HepG2 (cell line): Measurements from ENCODE around the gene STARD10. TPM values are rescaled to one million over a fixed set of nuclear protein-coding genes. Genes with fewer than 3 reads are reported as not detected.
A peak's percentile ranks its signal among the peaks of the same experiment; 100 is the strongest.

Source experiments
- ATAC-seq: fragments of 200-7000 bp; cut with Tn5 transposase; 3 replicates; pipeline ENCODE4 v1.9.1; 2020; ENCODE audit warnings: mild to moderate bottlenecking, moderate library complexity
- BruUV-seq: library from RNA; stranded (reverse); fragments of 400-500 nt; replicated peaks from 2 replicates; lab custom pipeline; 2021; lab: Mats Ljungman, UMichigan
- CTCF ChIA-PET: fragments of 300-600 bp; formaldehyde crosslinking; extraction: SDS; loops from one replicate; lab custom pipeline; 2021; ENCODE audit warnings: low total read pairs, inconsistent platforms, low intra/inter-chr PET ratio; lab: Yijun Ruan, JAX
- POLR2A ChIA-PET: fragments of 350-600 bp; sonication (Branson Sonifier 250); formaldehyde crosslinking; loops from one replicate; lab custom pipeline; 2020; ENCODE audit warnings: antibody characterized with exemption, inconsistent platforms; lab: Yijun Ruan, JAX
- DNase-seq: peaks from one replicate; pipeline ENCODE4 v3.0.0-alpha.2; 2015; ENCODE audit warnings: low spot score
- FAIRE-seq: peaks from 3 replicates; lab custom pipeline; 2011; peaks lifted over from hg19 to GRCh38; lab: Jason Lieb, UNC
- H2AFZ ChIP-seq: one replicate; pipeline ENCODE4 v1.6.1; 2011; ENCODE audit warnings: low read length, inconsistent platforms
- H3K27ac ChIP-seq: fragments of 300-600 bp; 3 replicates; pipeline ENCODE4 v1.8.0; 2011; ENCODE audit warnings: mixed run types, mild to moderate bottlenecking, mixed read lengths, low read length, inconsistent platforms; ENCODE audit not compliant: insufficient read depth; ENCODE audit errors: extremely low read length
- H3K27me3 ChIP-seq, 2 experiments: fragments of 200-600 bp in 1 of 2; 2 replicates in 1 of 2; 3 replicates in 1 of 2; pipeline versions ENCODE4 v1.6.0 to v1.8.0; 2011; ENCODE audit warnings: low read length in 2 of 2, mild to moderate bottlenecking in 2 of 2, moderate library complexity in 2 of 2, inconsistent platforms in 1 of 2; ENCODE audit not compliant: insufficient read depth in 2 of 2, control insufficient read depth in 1 of 2
- H3K36me3 ChIP-seq, 2 experiments: fragments of 200-600 bp in 1 of 2; replicated peaks in 1 of 2; 2 replicates in 1 of 2; 3 replicates in 1 of 2; pipeline versions ENCODE4 v1.5.1 to v1.8.0; 2011; ENCODE audit warnings: low read length in 2 of 2, inconsistent platforms in 1 of 2; ENCODE audit not compliant: insufficient read depth in 2 of 2, control insufficient read depth in 1 of 2
- H3K4me1 ChIP-seq: 2 replicates; pipeline ENCODE4 v1.5.1; 2012; ENCODE audit warnings: low read length, inconsistent platforms; ENCODE audit not compliant: insufficient read depth
- H3K4me2 ChIP-seq: 2 replicates; pipeline ENCODE4 v1.6.0; 2011; ENCODE audit warnings: low read depth, low read length, inconsistent platforms
- H3K4me3 ChIP-seq, 3 experiments: fragments of 200-600 bp in 1 of 3; sonication (generic), shearing (Covaris generic) in 1 of 3; replicated peaks in 1 of 3; 2 replicates each; pipeline ENCODE4 v1.5.1; 2011 to 2016; ENCODE audit warnings: low read length in 3 of 3, inconsistent platforms in 2 of 3, low read depth in 2 of 3, mild to moderate bottlenecking in 2 of 3, control low read depth in 1 of 3, mixed read lengths in 1 of 3; ENCODE audit not compliant: insufficient read depth in 1 of 3
- H3K79me2 ChIP-seq: one replicate; pipeline ENCODE4 v1.6.1; 2011; ENCODE audit warnings: low read length, inconsistent platforms; ENCODE audit not compliant: insufficient read depth
- H3K9ac ChIP-seq: 2 replicates; pipeline ENCODE4 v1.6.0; 2011; ENCODE audit warnings: mild to moderate bottlenecking, low read depth, low read length, inconsistent platforms; ENCODE audit not compliant: insufficient read depth
- H3K9me3 ChIP-seq: 2 replicates; pipeline ENCODE4 v1.5.1; 2012; ENCODE audit warnings: mild to moderate bottlenecking, low read length
- H4K20me1 ChIP-seq: 2 replicates; pipeline ENCODE4 v1.6.0; 2011; ENCODE audit warnings: inconsistent platforms, mild to moderate bottlenecking, low read length, moderate library complexity; ENCODE audit not compliant: insufficient read depth
- ELF3 ChIP-seq: IDR thresholded peaks from 2 replicates; pipeline ENCODE4 v1.6.1; 2016; ENCODE audit warnings: missing genetic modification reagents, missing compliant biosample characterization
- KMT2A ChIP-seq: sonication (generic); formaldehyde crosslinking; IDR thresholded peaks from 2 replicates; pipeline ENCODE4 v1.4.0; 2020; ENCODE audit warnings: missing genetic modification reagents
- POLR2A ChIP-seq, 2 experiments: IDR thresholded peaks; 2 replicates each; pipeline ENCODE4 v1.6.1; 2011; ENCODE audit warnings: low read depth in 2 of 2, low read length in 2 of 2, mild to moderate bottlenecking in 1 of 2, moderate library complexity in 1 of 2; ENCODE audit not compliant: insufficient read depth in 1 of 2
- POLR2AphosphoS5 ChIP-seq: IDR thresholded peaks from 2 replicates; pipeline ENCODE4 v1.6.1; 2012; ENCODE audit warnings: low read depth, low read length
- POLR2G ChIP-seq: fragments of 200-400 bp; formaldehyde crosslinking; IDR thresholded peaks from 2 replicates; pipeline ENCODE4 v1.6.1; 2018; ENCODE audit warnings: mild to moderate bottlenecking, low read depth, low read length, moderate library complexity
- RBM22 ChIP-seq: fragments of 200-400 bp; formaldehyde crosslinking; optimal IDR thresholded peaks from 2 replicates; pipeline ENCODE3; 2017; ENCODE audit warnings: mild to moderate bottlenecking, low read length, moderate library complexity
- ZC3H13 ChIP-seq: sonication (generic); formaldehyde crosslinking; IDR thresholded peaks from 2 replicates; pipeline ENCODE4 v1.8.1; 2023; ENCODE audit warnings: mild to moderate bottlenecking, missing genetic modification reagents, moderate library complexity
- ZNF749 ChIP-seq: sonication (generic); formaldehyde crosslinking; IDR thresholded peaks from 2 replicates; pipeline ENCODE4 v1.8.0; 2022; ENCODE audit warnings: mild to moderate bottlenecking, missing genetic modification reagents, moderate library complexity, borderline replicate concordance
- WGBS: methylation state at CpG from one replicate; pipeline ENCODE4 v1.1.6; 2017; ENCODE audit warnings: low lambda C conversion rate; 5-methylcytosine and 5-hydroxymethylcytosine counted together
- in situ Hi-C: cut with HindIII; loops from 2 replicates; pipeline ENCODE4 v1.10.0; 2017; ENCODE audit warnings: low pct_unique_long_range_greater_than_20kb; ENCODE audit not compliant: extremely low pct_ligation_motif_present
- intact Hi-C: fragments of 100-400 bp; cut with micrococcal nuclease; formaldehyde crosslinking; loops from one replicate; pipeline ENCODE4 v1.10.0; 2022; ENCODE audit not compliant: unreplicated experiment
- polyA plus RNA-seq, 8 experiments: library from polyadenylated mRNA; depleted of rRNA in 3 of 8; stranded (reverse) in 7 of 8; unstranded in 1 of 8; fragments of >200 nt; fragmentation: Illumina TruSeq in 4 of 8; extraction: Trizol in 4 of 8; gene quantifications; 2 replicates each; pipeline versions ENCODE4 v1.2.1 to v1.2.3, GENCODE V29; 2011 to 2016; ENCODE audit warnings: low read depth in 4 of 8, missing spikeins in 1 of 8, mixed read lengths in 1 of 8; ENCODE audit not compliant: insufficient read depth in 1 of 8
- total RNA-seq, 5 experiments: library from RNA; depleted of rRNA; stranded (reverse); fragments of >200 nt; fragmentation: Illumina TruSeq; extraction: Trizol; gene quantifications; 2 replicates each; pipeline ENCODE4 v1.2.3, GENCODE V29; 2016; ENCODE audit warnings: low read depth in 1 of 5
- TF ChIP-seq, protein P1 (sequence below): sonication (generic); formaldehyde crosslinking; IDR thresholded peaks from 2 replicates; pipeline ENCODE4 v1.9.0; 2021; ENCODE audit warnings: mild to moderate bottlenecking, missing genetic modification reagents
- TF ChIP-seq, protein P2 (sequence below): sonication (generic); formaldehyde crosslinking; IDR thresholded peaks from 2 replicates; pipeline ENCODE4 v1.5.1; 2020; ENCODE audit warnings: missing genetic modification reagents, mild to moderate bottlenecking, borderline replicate concordance
- TF ChIP-seq, protein P3 (sequence below): sonication (generic); formaldehyde crosslinking; IDR thresholded peaks from 2 replicates; pipeline ENCODE4 v1.4.0; 2020; ENCODE audit warnings: missing genetic modification reagents, mild to moderate bottlenecking, borderline replicate concordance

Gene STARD10
- total and polyA plus RNA-seq, 2 of the 13 experiments (the other 11 are each of a cell fraction or from before 2014, with no cell fraction given) = 260 to 341 TPM

DNA sequence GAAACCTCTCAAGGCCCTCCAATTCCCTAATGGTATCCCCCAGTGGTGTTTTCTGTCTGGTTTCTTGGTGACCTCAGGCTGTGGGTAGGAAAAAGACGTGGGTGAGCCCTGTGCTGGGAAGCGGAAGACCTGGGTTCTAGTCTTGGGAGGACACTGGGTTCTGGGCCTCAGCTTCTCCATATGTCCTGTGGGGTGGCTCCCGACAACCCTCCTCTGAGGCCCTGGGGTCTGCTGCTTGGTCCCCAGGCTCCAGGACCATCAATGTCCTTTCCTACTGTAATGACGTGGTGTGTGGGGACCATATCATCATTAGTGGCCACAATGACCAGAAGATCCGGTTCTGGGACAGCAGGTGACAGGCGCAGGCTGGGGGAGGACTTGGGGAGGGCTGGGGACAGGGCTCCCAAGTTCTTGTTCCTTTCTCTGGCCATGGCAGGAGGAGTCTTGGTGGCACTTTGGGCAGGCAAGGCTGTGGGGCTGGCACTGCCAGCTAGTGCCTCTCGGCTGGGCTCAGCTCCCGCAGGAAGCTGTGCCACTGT lies 33.2 kb upstream of the STARD10 start:
- Histone ChIP-seq H3K4me3 (no peak overlapping the region), H3K4me2 (no peak overlapping the region), H3K9ac (no peak overlapping the region), H3K27me3 (no peaks in the 10 kb centered on the region), H3K27ac (no peak overlapping the region), H3K79me2 (no peaks in the 10 kb centered on the region), H3K36me3 (peaks cover 0 to 1% of the 10 kb centered on the region in 2 experiments; a peak in 2 of 5 replicates), H2AFZ (no peak overlapping the region), H4K20me1 (no peaks in the 10 kb centered on the region), H3K9me3 (no peaks in the 10 kb centered on the region), H3K4me1 (peaks cover 22% of the 10 kb centered on the region)
- TF ChIP-seq KMT2A (CRISPR knock-in tag) = no peak
- TF ChIP-seq POLR2A (IDR thresholded peaks at IDR 0.05; ENCODE audit: insufficient read depth in 1 of 2, low read depth in 2 of 2, low read length in 2 of 2) = peak in 1 of 2 experiments; percentile 29; a peak in 1 of 4 replicates
- peak; percentile 20 for TF ChIP-seq RBM22
- TF ChIP-seq, protein P1, sequence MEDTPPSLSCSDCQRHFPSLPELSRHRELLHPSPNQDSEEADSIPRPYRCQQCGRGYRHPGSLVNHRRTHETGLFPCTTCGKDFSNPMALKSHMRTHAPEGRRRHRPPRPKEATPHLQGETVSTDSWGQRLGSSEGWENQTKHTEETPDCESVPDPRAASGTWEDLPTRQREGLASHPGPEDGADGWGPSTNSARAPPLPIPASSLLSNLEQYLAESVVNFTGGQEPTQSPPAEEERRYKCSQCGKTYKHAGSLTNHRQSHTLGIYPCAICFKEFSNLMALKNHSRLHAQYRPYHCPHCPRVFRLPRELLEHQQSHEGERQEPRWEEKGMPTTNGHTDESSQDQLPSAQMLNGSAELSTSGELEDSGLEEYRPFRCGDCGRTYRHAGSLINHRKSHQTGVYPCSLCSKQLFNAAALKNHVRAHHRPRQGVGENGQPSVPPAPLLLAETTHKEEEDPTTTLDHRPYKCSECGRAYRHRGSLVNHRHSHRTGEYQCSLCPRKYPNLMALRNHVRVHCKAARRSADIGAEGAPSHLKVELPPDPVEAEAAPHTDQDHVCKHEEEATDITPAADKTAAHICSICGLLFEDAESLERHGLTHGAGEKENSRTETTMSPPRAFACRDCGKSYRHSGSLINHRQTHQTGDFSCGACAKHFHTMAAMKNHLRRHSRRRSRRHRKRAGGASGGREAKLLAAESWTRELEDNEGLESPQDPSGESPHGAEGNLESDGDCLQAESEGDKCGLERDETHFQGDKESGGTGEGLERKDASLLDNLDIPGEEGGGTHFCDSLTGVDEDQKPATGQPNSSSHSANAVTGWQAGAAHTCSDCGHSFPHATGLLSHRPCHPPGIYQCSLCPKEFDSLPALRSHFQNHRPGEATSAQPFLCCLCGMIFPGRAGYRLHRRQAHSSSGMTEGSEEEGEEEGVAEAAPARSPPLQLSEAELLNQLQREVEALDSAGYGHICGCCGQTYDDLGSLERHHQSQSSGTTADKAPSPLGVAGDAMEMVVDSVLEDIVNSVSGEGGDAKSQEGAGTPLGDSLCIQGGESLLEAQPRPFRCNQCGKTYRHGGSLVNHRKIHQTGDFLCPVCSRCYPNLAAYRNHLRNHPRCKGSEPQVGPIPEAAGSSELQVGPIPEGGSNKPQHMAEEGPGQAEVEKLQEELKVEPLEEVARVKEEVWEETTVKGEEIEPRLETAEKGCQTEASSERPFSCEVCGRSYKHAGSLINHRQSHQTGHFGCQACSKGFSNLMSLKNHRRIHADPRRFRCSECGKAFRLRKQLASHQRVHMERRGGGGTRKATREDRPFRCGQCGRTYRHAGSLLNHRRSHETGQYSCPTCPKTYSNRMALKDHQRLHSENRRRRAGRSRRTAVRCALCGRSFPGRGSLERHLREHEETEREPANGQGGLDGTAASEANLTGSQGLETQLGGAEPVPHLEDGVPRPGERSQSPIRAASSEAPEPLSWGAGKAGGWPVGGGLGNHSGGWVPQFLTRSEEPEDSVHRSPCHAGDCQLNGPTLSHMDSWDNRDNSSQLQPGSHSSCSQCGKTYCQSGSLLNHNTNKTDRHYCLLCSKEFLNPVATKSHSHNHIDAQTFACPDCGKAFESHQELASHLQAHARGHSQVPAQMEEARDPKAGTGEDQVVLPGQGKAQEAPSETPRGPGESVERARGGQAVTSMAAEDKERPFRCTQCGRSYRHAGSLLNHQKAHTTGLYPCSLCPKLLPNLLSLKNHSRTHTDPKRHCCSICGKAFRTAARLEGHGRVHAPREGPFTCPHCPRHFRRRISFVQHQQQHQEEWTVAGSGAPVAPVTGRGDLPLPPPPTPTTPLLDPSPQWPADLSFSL = no peak
- TF ChIP-seq POLR2G = peak; percentile 18; the same call in 1 of the 2 replicates
- TF ChIP-seq, protein P2, sequence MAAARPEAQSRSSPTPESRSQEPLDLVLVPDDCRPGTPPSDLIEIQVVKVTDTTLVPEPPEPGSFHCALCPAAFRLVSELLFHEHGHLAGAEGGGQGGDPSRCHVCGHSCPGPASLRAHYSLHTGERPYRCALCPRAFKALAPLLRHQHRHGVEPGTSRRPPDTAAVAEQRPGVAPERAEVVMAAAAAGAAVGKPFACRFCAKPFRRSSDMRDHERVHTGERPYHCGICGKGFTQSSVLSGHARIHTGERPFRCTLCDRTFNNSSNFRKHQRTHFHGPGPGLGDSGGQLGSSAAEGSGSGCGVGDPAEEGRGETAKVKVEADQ = no peak
- peak; percentile 14; the same call in 1 of the 2 replicates for TF ChIP-seq POLR2AphosphoS5
- no peak for TF ChIP-seq ZNF749 (CRISPR knock-in tag)
- TF ChIP-seq ELF3 (CRISPR knock-in tag) = no peak
- TF ChIP-seq, protein P3, sequence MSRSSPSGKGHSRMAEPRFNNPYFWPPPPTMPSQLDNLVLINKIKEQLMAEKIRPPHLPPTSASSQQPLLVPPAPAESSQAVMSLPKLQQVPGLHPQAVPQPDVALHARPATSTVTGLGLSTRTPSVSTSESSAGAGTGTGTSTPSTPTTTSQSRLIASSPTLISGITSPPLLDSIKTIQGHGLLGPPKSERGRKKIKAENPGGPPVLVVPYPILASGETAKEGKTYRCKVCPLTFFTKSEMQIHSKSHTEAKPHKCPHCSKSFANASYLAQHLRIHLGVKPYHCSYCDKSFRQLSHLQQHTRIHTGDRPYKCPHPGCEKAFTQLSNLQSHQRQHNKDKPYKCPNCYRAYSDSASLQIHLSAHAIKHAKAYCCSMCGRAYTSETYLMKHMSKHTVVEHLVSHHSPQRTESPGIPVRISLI (CRISPR knock-in tag) = no peak
- no peak for TF ChIP-seq ZC3H13 (CRISPR knock-in tag)
- in situ Hi-C loops (loop anchor here (5.0 kb wide), 1 partner anchor 350 kb away; no protein-coding TSS in a partner anchor), intact Hi-C loops (no loop called here)
- BruUV-seq = no TSS peak
- DNase-seq (no peak), FAIRE-seq (no peak), ATAC-seq (no peak)
- ChIA-PET POLR2A (no interaction called here), CTCF (no interaction called here)
- WGBS = 96% methylated on average over 8 of the region's 8 CpGs
